ENCODE data around the gene TTC14. TPM values are rescaled to one million over a fixed set of nuclear protein-coding genes. Genes with fewer than 3 reads are reported as not detected.

TTC14 gene
- total and polyA plus RNA-seq, 2 of the 4 experiments (the other 2 are of a cell fraction): 16.9 to 38.5 TPM

GRCh38 chr3:180615954-180616353 lies 14.0 kb downstream of the TTC14 start:
- dilution Hi-C loops (cut with HindIII; ENCODE audit: low sequenced_read_pairs, unreplicated experiment): no loop called here
- CTCF ChIA-PET: no interaction called here

More at GRCh38 chr3:180615954-180616353, 14.0 kb downstream of the TTC14 start:
- no TSS peak for BruUV-seq (replicated peaks)
- no peak for ATAC-seq (ENCODE audit: low read depth)
- 0% methylated on average over 1 of the region's 3 CpGs; no CpG with 5 or more reads in 1 of the 2 experiments for WGBS, 2 experiments (ENCODE audit: extremely low coverage in 2 of 2, insufficient read length in 1 of 2)
- Histone ChIP-seq H3K36me3 (ENCODE audit: control insufficient read depth, insufficient read depth, low read length) (peaks cover 14% of the 10 kb centered on the region), H2BK15ac (ENCODE audit: low read depth, low read length) (no peak overlapping the region), H3K9me3 (ENCODE audit: control insufficient read depth, insufficient read depth, low read length) (no peaks in the 10 kb centered on the region), H2AK9ac (replicated peaks; ENCODE audit: low read depth, low read length, poor library complexity) (no peak overlapping the region), H3K27ac (ENCODE audit: insufficient read depth, low read length) (no peak overlapping the region), H3K27me3 (ENCODE audit: control insufficient read depth, insufficient read depth, low read length) (no peaks in the 10 kb centered on the region), H2BK120ac (ENCODE audit: low read depth, low read length) (no peak overlapping the region), H3K4me3 (ENCODE audit: insufficient read depth, low read depth, low read length) (no peak overlapping the region), H4K5ac (ENCODE audit: low read depth, low read length) (no peak overlapping the region), H3K4me2 (ENCODE audit: low read depth, low read length) (no peak overlapping the region), H3K23ac (ENCODE audit: low read depth, low read length) (no peak overlapping the region), H3K4me1 (ENCODE audit: control insufficient read depth, insufficient read depth, low read length) (no peaks in the 10 kb centered on the region), H4K8ac (ENCODE audit: low read depth in 2 of 2, low read length in 2 of 2) (no peak overlapping the region), H3K18ac (ENCODE audit: low read depth, low read length) (no peak overlapping the region), H3K9me1 (ENCODE audit: insufficient read depth, low read length) (no peaks in the 10 kb centered on the region), H3K14ac (replicated peaks; ENCODE audit: low read depth, low read length) (no peak overlapping the region), H4K20me1 (ENCODE audit: insufficient read depth, low read length) (no peaks in the 10 kb centered on the region), H4K91ac (ENCODE audit: insufficient read depth, low read depth, low read length) (no peak overlapping the region), H3K4ac (ENCODE audit: low read depth, low read length) (no peak overlapping the region), H3K56ac (ENCODE audit: extremely low read depth, insufficient read depth, low read length) (no peak overlapping the region), H2AK5ac (ENCODE audit: low read depth, low read length) (no peak overlapping the region), H2AFZ (replicated peaks; ENCODE audit: low read length, poor library complexity) (no peak overlapping the region), H3K79me1 (ENCODE audit: low read depth in 1 of 2, low read length in 2 of 2) (no peaks in the 10 kb centered on the region; a peak in 1 of 4 replicates), H3K9ac (ENCODE audit: low read depth, low read length) (no peak overlapping the region), H2BK20ac (ENCODE audit: low read depth, low read length) (no peak overlapping the region), H2BK5ac (ENCODE audit: low read depth, low read length, poor library complexity, severe bottlenecking) (no peak overlapping the region)
- no peak for DNase-seq
- POLR2A ChIA-PET (ENCODE audit: unreplicated experiment): interaction anchor here (1.0 to 1.3 kb wide), 2 partner anchors 11 to 14 kb away, joined by 3 to 4 read pairs; no protein-coding TSS in a partner anchor
- intact Hi-C loops (cut with micrococcal nuclease) (loop anchor here (10.0 kb wide), 1 partner anchor 359 kb away; no protein-coding TSS in a partner anchor), in situ Hi-C loops (cut with MboI; ENCODE audit: low sequenced_read_pairs) (loop anchor here (25.0 kb wide), 1 partner anchor 804 kb away; no protein-coding TSS in a partner anchor)
- TF ChIP-seq CTCF (conservative IDR thresholded peaks at IDR 0.05; ENCODE audit: low read depth, low read length): no peak
- no peak for TF ChIP-seq RCOR1 (IDR thresholded peaks at IDR 0.05; ENCODE audit: insufficient replicate concordance, low read length)
- TF ChIP-seq MXI1 (IDR thresholded peaks at IDR 0.05; ENCODE audit: borderline replicate concordance, low read depth, low read length): no peak
- TF ChIP-seq MAFK (IDR thresholded peaks at IDR 0.05; ENCODE audit: low read depth, low read length): no peak
- TF ChIP-seq MAZ (IDR thresholded peaks at IDR 0.05; ENCODE audit: borderline replicate concordance, low read depth, low read length): no peak
- no peak for TF ChIP-seq NFE2L2 (IDR thresholded peaks at IDR 0.05; ENCODE audit: low read depth, low read length)
- no peak for TF ChIP-seq CEBPB (IDR thresholded peaks at IDR 0.05; ENCODE audit: low read depth, low read length)
- TF ChIP-seq ELK1 (IDR thresholded peaks at IDR 0.05; ENCODE audit: borderline replicate concordance, low read depth, low read length): no peak
- TF ChIP-seq SMC3 (IDR thresholded peaks at IDR 0.05; ENCODE audit: low read depth, low read length): no peak
- no peak for TF ChIP-seq BHLHE40 (IDR thresholded peaks at IDR 0.05; ENCODE audit: low read depth, low read length)
- TF ChIP-seq USF2 (IDR thresholded peaks at IDR 0.05; ENCODE audit: low read depth, low read length): no peak
- TF ChIP-seq RFX5 (IDR thresholded peaks at IDR 0.05; ENCODE audit: low read depth, low read length): no peak
- TF ChIP-seq CHD1 (IDR thresholded peaks at IDR 0.05; ENCODE audit: low read depth, low read length): no peak
- no peak for TF ChIP-seq FOS (IDR thresholded peaks at IDR 0.05; ENCODE audit: low read depth, low read length)
- TF ChIP-seq RAD21 (IDR thresholded peaks at IDR 0.05; ENCODE audit: low read length): no peak
- TF ChIP-seq POLR2A (IDR thresholded peaks at IDR 0.05; ENCODE audit: low read depth, low read length): no peak
